Mesothelial cell of epicardium (in vitro differentiated cells): Measurements from ENCODE around the gene WASHC3. TPM values are rescaled to one million over a fixed set of nuclear protein-coding genes. Genes with fewer than 3 reads are reported as not detected.

ENCODE experiments used
- DNase-seq, 2 experiments: peaks; one replicate each; pipeline ENCODE4 v3.0.0; 2021; ENCODE audit warnings: low spot score in 2 of 2; ENCODE audit not compliant: unreplicated experiment in 2 of 2
- H3K27ac Mint-ChIP-seq: 2 replicates; pipeline ENCODE4 v1.8.0; 2021; ENCODE audit warnings: mixed read lengths
- H3K27me3 Mint-ChIP-seq: 2 replicates; pipeline ENCODE4 v1.8.0; 2021; ENCODE audit warnings: low read depth, mixed read lengths
- H3K36me3 Mint-ChIP-seq: 2 replicates; pipeline ENCODE4 v1.8.0; 2021; ENCODE audit warnings: mixed read lengths
- H3K4me1 Mint-ChIP-seq: 2 replicates; pipeline ENCODE4 v1.8.0; 2021; ENCODE audit warnings: mixed read lengths
- H3K4me3 Mint-ChIP-seq: 2 replicates; pipeline ENCODE4 v1.8.0; 2021; ENCODE audit warnings: mild to moderate bottlenecking, moderate library complexity, mixed read lengths
- H3K9me3 Mint-ChIP-seq: 2 replicates; pipeline ENCODE4 v1.8.0; 2021; ENCODE audit warnings: mixed read lengths
- total RNA-seq: library from RNA; stranded (reverse); gene quantifications from 3 replicates; pipeline ENCODE4 v1.2.1, GENCODE V29; 2021
- TF ChIP-seq, protein P1 (sequence below): fragments of 200-600 bp; sonication (generic); IDR thresholded peaks from one replicate; pipeline ENCODE4 v1.5.0; 2021; ENCODE audit warnings: antibody characterized with exemption; ENCODE audit not compliant: unreplicated experiment

Gene WASHC3
- total RNA-seq, 1 donor from 2014 or later, result 28.5 TPM

- Mint-ChIP-seq H3K36me3 (peaks cover 27% of the 10 kb centered on the region), H3K27me3 (no peaks in the 10 kb centered on the region), H3K27ac (no peak overlapping the region), H3K4me1 (peaks cover 14% of the 10 kb centered on the region), H3K9me3 (peaks cover 5% of the 10 kb centered on the region), H3K4me3 (no peak overlapping the region)
- TF ChIP-seq, protein P1, sequence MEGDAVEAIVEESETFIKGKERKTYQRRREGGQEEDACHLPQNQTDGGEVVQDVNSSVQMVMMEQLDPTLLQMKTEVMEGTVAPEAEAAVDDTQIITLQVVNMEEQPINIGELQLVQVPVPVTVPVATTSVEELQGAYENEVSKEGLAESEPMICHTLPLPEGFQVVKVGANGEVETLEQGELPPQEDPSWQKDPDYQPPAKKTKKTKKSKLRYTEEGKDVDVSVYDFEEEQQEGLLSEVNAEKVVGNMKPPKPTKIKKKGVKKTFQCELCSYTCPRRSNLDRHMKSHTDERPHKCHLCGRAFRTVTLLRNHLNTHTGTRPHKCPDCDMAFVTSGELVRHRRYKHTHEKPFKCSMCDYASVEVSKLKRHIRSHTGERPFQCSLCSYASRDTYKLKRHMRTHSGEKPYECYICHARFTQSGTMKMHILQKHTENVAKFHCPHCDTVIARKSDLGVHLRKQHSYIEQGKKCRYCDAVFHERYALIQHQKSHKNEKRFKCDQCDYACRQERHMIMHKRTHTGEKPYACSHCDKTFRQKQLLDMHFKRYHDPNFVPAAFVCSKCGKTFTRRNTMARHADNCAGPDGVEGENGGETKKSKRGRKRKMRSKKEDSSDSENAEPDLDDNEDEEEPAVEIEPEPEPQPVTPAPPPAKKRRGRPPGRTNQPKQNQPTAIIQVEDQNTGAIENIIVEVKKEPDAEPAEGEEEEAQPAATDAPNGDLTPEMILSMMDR, result no peak
- no peak for DNase-seq
Observed at GRCh38 chr12:102050660-102051430, 10.9 kb downstream of the WASHC3 start.

GRCh38 chr12:102043928-102044327 is 17.9 kb downstream of the WASHC3 start:
- H3K9me3 Mint-ChIP-seq, result no peaks in the 10 kb centered on the region
- H3K27me3 Mint-ChIP-seq, result no peaks in the 10 kb centered on the region
- peaks cover 3% of the 10 kb centered on the region for H3K36me3 Mint-ChIP-seq
- H3K27ac Mint-ChIP-seq, result no peak overlapping the region
- H3K4me1 Mint-ChIP-seq, result no peaks in the 10 kb centered on the region
- H3K4me3 Mint-ChIP-seq, result no peak overlapping the region
- DNase-seq, result no peak
- TF ChIP-seq, protein P1, result no peak

GRCh38 chr12:102033991-102034745 is 27.6 kb downstream of the WASHC3 start:
- H3K27ac Mint-ChIP-seq, result no peak overlapping the region
- H3K4me1 Mint-ChIP-seq, result peaks cover 8% of the 10 kb centered on the region
- peaks cover 29% of the 10 kb centered on the region for H3K36me3 Mint-ChIP-seq
- DNase-seq, result no peak
- H3K9me3 Mint-ChIP-seq, result no peaks in the 10 kb centered on the region
- no peaks in the 10 kb centered on the region for H3K27me3 Mint-ChIP-seq
- TF ChIP-seq, protein P1, result no peak
- H3K4me3 Mint-ChIP-seq, result no peak overlapping the region

DNA sequence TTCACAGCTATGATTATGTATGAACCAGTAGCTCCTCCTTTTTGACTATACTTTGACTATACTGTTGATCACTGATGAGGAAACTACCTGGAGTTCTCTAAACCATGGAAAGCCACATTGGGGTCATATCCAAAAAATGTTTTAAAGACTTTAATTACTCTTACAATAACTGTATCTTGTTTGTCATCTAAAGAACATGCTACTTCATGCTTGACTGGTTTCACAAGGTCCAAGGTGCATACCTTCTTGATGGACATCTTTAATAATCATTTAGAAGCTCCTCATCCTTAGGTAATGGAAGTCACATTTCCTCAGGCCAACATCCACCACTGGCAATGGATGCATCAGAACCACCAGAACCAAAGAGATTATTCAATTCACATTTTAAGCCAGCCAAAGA is 29.9 kb downstream of the WASHC3 start:
- peaks cover 10% of the 10 kb centered on the region for H3K4me1 Mint-ChIP-seq
- TF ChIP-seq, protein P1, result no peak
- DNase-seq, result no peak
- no peaks in the 10 kb centered on the region for H3K9me3 Mint-ChIP-seq
- H3K36me3 Mint-ChIP-seq, result peaks cover 19% of the 10 kb centered on the region
- no peaks in the 10 kb centered on the region for H3K27me3 Mint-ChIP-seq
- H3K27ac Mint-ChIP-seq, result no peak overlapping the region
- H3K4me3 Mint-ChIP-seq, result no peak overlapping the region

GRCh38 chr12:102029141-102029540 is 32.6 kb downstream of the WASHC3 start:
- H3K36me3 Mint-ChIP-seq, result peaks cover 12% of the 10 kb centered on the region
- no peak overlapping the region for H3K4me3 Mint-ChIP-seq
- no peaks in the 10 kb centered on the region for H3K9me3 Mint-ChIP-seq
- no peaks in the 10 kb centered on the region for H3K27me3 Mint-ChIP-seq
- TF ChIP-seq, protein P1, result no peak
- H3K4me1 Mint-ChIP-seq, result peaks cover 12% of the 10 kb centered on the region
- no peak for DNase-seq
- no peak overlapping the region for H3K27ac Mint-ChIP-seq
